Sigmoid colon (tissue), 7 donors: ENCODE data around the gene KLRD1. TPM values are rescaled to one million over a fixed set of nuclear protein-coding genes. Genes with fewer than 3 reads are reported as not detected.
"Not testable (repeated sequence)": the region's sequence is repeated elsewhere in the genome, so short reads cannot be mapped to it uniquely, and the experiment has no call there.

Experiments
- DNase-seq: peaks from one replicate; pipeline ENCODE4 v3.0.0-alpha.2; 2019
- H3K27ac ChIP-seq, 4 donors: fragments of 200-600 bp; sonication (generic); one replicate each; pipeline ENCODE4 v1.5.1; 2016 to 2019; ENCODE audit warnings: mild to moderate bottlenecking in 1 of 4
- H3K27me3 ChIP-seq, 3 donors: fragments of 200-600 bp; sonication (generic); one replicate each; pipeline ENCODE4 v1.5.1; 2019; ENCODE audit warnings: mild to moderate bottlenecking in 1 of 3
- H3K36me3 ChIP-seq, 4 donors: fragments of 200-600 bp; sonication (generic); one replicate each; pipeline ENCODE4 v1.5.1; 2016 to 2019
- H3K4me1 ChIP-seq, 4 donors: fragments of 200-600 bp; sonication (generic); one replicate each; pipeline ENCODE4 v1.5.1; 2017 to 2019
- H3K4me3 ChIP-seq, 4 donors: fragments of 200-600 bp; sonication (generic); one replicate each; pipeline ENCODE4 v1.5.1; 2017 to 2019; ENCODE audit warnings: mild to moderate bottlenecking in 2 of 4, moderate library complexity in 1 of 4
- H3K9me3 ChIP-seq, 4 donors: fragments of 200-600 bp in 3 of 4; sonication (generic) in 3 of 4; one replicate each; pipeline versions ENCODE4 v1.5.1 to v1.6.1; 2013 to 2019
- CTCF ChIP-seq, 4 experiments: fragments of 450-650 bp in 3 of 4; fragments of 200-600 bp in 1 of 4; IDR thresholded peaks; one replicate each; pipeline ENCODE4 v1.5.1; 2016 to 2019; ENCODE audit warnings: antibody characterized with exemption in 4 of 4, mild to moderate bottlenecking in 3 of 4, moderate library complexity in 2 of 4
- EP300 ChIP-seq, 4 donors: sonication (generic); formaldehyde crosslinking; IDR thresholded peaks; one replicate each; pipeline ENCODE4 v1.6.1; 2017; ENCODE audit warnings: antibody characterized with exemption in 4 of 4
- POLR2A ChIP-seq, 2 donors: fragments of 450-650 bp; IDR thresholded peaks; one replicate each; pipeline ENCODE4 v1.6.1; 2016; ENCODE audit warnings: antibody characterized with exemption in 2 of 2, mild to moderate bottlenecking in 2 of 2, moderate library complexity in 2 of 2
- POLR2AphosphoS5 ChIP-seq, 4 donors: sonication (generic); formaldehyde crosslinking; IDR thresholded peaks; one replicate each; pipeline ENCODE4 v1.6.1; 2017; ENCODE audit warnings: antibody characterized with exemption in 4 of 4
- WGBS, 2 donors: extraction: QIAGEN DNeasy Blood & Tissue Kit; methylation state at CpG; one replicate each; pipeline ENCODE4 v1.1.7; 2013; 5-methylcytosine and 5-hydroxymethylcytosine counted together
- intact Hi-C: fragments of 100-400 bp; cut with DNase I; formaldehyde crosslinking; loops from one replicate; pipeline ENCODE4 v1.15.1; 2023
- polyA plus RNA-seq, 3 donors: library from polyadenylated mRNA; stranded (reverse); fragments of 200-250 nt; gene quantifications; one replicate each; pipeline ENCODE4 v1.2.3, GENCODE V29; 2013
- total RNA-seq, 4 donors: library from RNA; depleted of rRNA; stranded (reverse); fragments of >200 nt; gene quantifications; one replicate each; pipeline ENCODE4 v1.1.0, GENCODE V29; 2016
- donor health status: healthy with polysubstance abuse.
- donor health status: Bipolar disorder and iron deficiency.
- donor health status: healthy.

The KLRD1 gene
- total and polyA plus RNA-seq, 7 donors = 0.54 to 3.6 (median 1.2) TPM; not detected in 1

GRCh38 chr12:10368206-10369171, 60.8 kb downstream of the KLRD1 start:
- Histone ChIP-seq H3K4me3 (no peak overlapping the region), H3K36me3 (no peaks in the 10 kb centered on the region), H3K27ac (peak overlapping the region in 1 of 4 donors; percentile 55), H3K4me1 (peaks cover 0 to 21% (median 17%) of the 10 kb centered on the region in 4 donors), H3K9me3 (no peaks in the 10 kb centered on the region), H3K27me3 (no peaks in the 10 kb centered on the region)
- TF ChIP-seq CTCF (IDR thresholded peaks at IDR 0.05) (no peak), POLR2AphosphoS5 (IDR thresholded peaks at IDR 0.05) (no peak), EP300 (IDR thresholded peaks at IDR 0.05) (no peak)
- WGBS, 2 donors = 84 to 96% methylated on average over 10 of the region's 10 CpGs
- intact Hi-C loops = loop anchor here (10.0 kb wide), 2 partner anchors 356 to 806 kb away; partner anchors contain the start of genes SMIM10L1 and YBX3
- DNase-seq = no peak

- Histone ChIP-seq H3K9me3 (no peaks in the 10 kb centered on the region), H3K27ac (no peak overlapping the region), H3K27me3 (no peaks in the 10 kb centered on the region), H3K4me3 (no peak overlapping the region), H3K4me1 (peaks cover 0 to 16% (median 15%) of the 10 kb centered on the region in 4 donors), H3K36me3 (no peaks in the 10 kb centered on the region)
- intact Hi-C loops = loop anchor here (10.0 kb wide), 2 partner anchors 355 to 805 kb away; partner anchors contain the start of genes SMIM10L1 and YBX3
- DNase-seq = no peak
- TF ChIP-seq POLR2AphosphoS5 (IDR thresholded peaks at IDR 0.05) (no peak), CTCF (IDR thresholded peaks at IDR 0.05) (no peak), EP300 (IDR thresholded peaks at IDR 0.05) (no peak), POLR2A (IDR thresholded peaks at IDR 0.05) (no peak)
- 88 to 96% methylated on average over 8 of the region's 8 CpGs for WGBS, 2 donors
Observed at GRCh38 chr12:10369557-10370415, 62.1 kb downstream of the KLRD1 start.

- H3K27me3 ChIP-seq, H3K27ac ChIP-seq, intact Hi-C loops, H3K9me3 ChIP-seq, H3K36me3 ChIP-seq, H3K4me1 ChIP-seq, DNase-seq, H3K4me3 ChIP-seq: not testable (repeated sequence)
- 12 to 48% methylated on average over 6 of the region's 6 CpGs for WGBS, 2 donors
Observed at GRCh38 chr12:10371893-10372535, 64.3 kb downstream of the KLRD1 start.

GRCh38 chr12:10372559-10372958, 64.9 kb downstream of the KLRD1 start:
- intact Hi-C loops = no loop called here
- WGBS, 2 donors = 3 to 46% methylated on average over 1 of the region's 1 CpG
- Histone ChIP-seq H3K9me3 (no peaks in the 10 kb centered on the region), H3K27ac (no peak overlapping the region), H3K27me3 (no peaks in the 10 kb centered on the region), H3K36me3 (no peaks in the 10 kb centered on the region), H3K4me1 (no peaks in the 10 kb centered on the region), H3K4me3 (no peak overlapping the region)
- TF ChIP-seq CTCF (IDR thresholded peaks at IDR 0.05) (no peak), POLR2A (IDR thresholded peaks at IDR 0.05) (no peak), POLR2AphosphoS5 (IDR thresholded peaks at IDR 0.05) (no peak), EP300 (IDR thresholded peaks at IDR 0.05) (no peak)
- DNase-seq = no peak
